Transverse colon (tissue), 4 donors: ENCODE measurements around the gene CTSC. TPM values are rescaled to one million over a fixed set of nuclear protein-coding genes. Genes with fewer than 3 reads are reported as not detected.

Source experiments
- DNase-seq: peaks from one replicate; pipeline ENCODE4 v3.0.0-alpha.2; 2019
- H3K27ac ChIP-seq, 4 donors: fragments of 200-600 bp; sonication (generic); 2 replicates each; pipeline ENCODE4 v1.5.1; 2016 to 2018; ENCODE audit warnings: inconsistent platforms in 4 of 4
- H3K27me3 ChIP-seq: fragments of 200-600 bp; sonication (generic); 2 replicates; pipeline ENCODE4 v1.5.1; 2017; ENCODE audit warnings: inconsistent platforms
- H3K36me3 ChIP-seq, 4 donors: fragments of 200-600 bp; sonication (generic); 2 replicates each; pipeline ENCODE4 v1.5.1; 2017 to 2019; ENCODE audit warnings: inconsistent platforms in 4 of 4
- H3K4me1 ChIP-seq, 4 donors: fragments of 200-600 bp; sonication (generic); 2 replicates each; pipeline ENCODE4 v1.5.1; 2017 to 2020; ENCODE audit warnings: inconsistent platforms in 4 of 4
- H3K4me3 ChIP-seq, 4 donors: fragments of 200-600 bp; sonication (generic); 1 replicate in 1 of 4; 2 replicates in 3 of 4; pipeline versions ENCODE4 v1.5.1 to v1.6.1; 2017 to 2019; ENCODE audit warnings: inconsistent platforms in 4 of 4
- H3K9me3 ChIP-seq, 2 donors: fragments of 200-600 bp; sonication (generic); 2 replicates each; pipeline ENCODE4 v1.5.1; 2017 to 2019; ENCODE audit warnings: inconsistent platforms in 2 of 2
- EP300 ChIP-seq: sonication (generic); formaldehyde crosslinking; IDR thresholded peaks from one replicate; pipeline ENCODE4 v1.6.1; 2017; ENCODE audit warnings: antibody characterized with exemption, low read depth
- POLR2A ChIP-seq: fragments of 450-650 bp; IDR thresholded peaks from one replicate; pipeline ENCODE4 v1.6.1; 2016; ENCODE audit warnings: antibody characterized with exemption, mild to moderate bottlenecking, moderate library complexity
- POLR2AphosphoS5 ChIP-seq, 3 donors: sonication (generic); formaldehyde crosslinking; IDR thresholded peaks; one replicate each; pipeline ENCODE4 v1.6.1; 2016; ENCODE audit warnings: antibody characterized with exemption in 3 of 3
- WGBS, 2 donors: methylation state at CpG; one replicate each; pipeline ENCODE4 v1.1.5; 2018; ENCODE audit warnings: low coverage in 1 of 2; 5-methylcytosine and 5-hydroxymethylcytosine counted together
- in situ Hi-C, 4 donors: fragments of 200-750 bp; cut with MboI; loops; one replicate each; pipeline versions ENCODE4 v1.15.0 to v1.15.1; 2017; ENCODE audit warnings: low sequenced_read_pairs in 3 of 4, low pct_ligation_motif_present in 1 of 4, low pct_unique_long_range_greater_than_20kb in 1 of 4
- intact Hi-C: fragments of 100-400 bp; cut with DNase I; formaldehyde crosslinking; loops from one replicate; pipeline ENCODE4 v1.15.1; 2023; ENCODE audit warnings: low total_unique reads
- total RNA-seq, 4 donors: library from RNA; depleted of rRNA; stranded (reverse); fragments of >200 nt; gene quantifications; one replicate each; pipeline ENCODE4 v1.1.0, GENCODE V29; 2016
- TF ChIP-seq, protein P1 (sequence below), 5 experiments: fragments of 200-600 bp in 3 of 5; fragments of 450-650 bp in 2 of 5; sonication (generic) in 3 of 5; IDR thresholded peaks; 1 replicate in 2 of 5; 2 replicates in 3 of 5; pipeline ENCODE4 v1.5.1; 2016 to 2017; ENCODE audit warnings: antibody characterized with exemption in 5 of 5, inconsistent platforms in 3 of 5, mild to moderate bottlenecking in 2 of 5, moderate library complexity in 1 of 5

The CTSC gene
- total RNA-seq, 4 donors from 2014 or later: 49.0 to 141 (median 75.2) TPM

DNA sequence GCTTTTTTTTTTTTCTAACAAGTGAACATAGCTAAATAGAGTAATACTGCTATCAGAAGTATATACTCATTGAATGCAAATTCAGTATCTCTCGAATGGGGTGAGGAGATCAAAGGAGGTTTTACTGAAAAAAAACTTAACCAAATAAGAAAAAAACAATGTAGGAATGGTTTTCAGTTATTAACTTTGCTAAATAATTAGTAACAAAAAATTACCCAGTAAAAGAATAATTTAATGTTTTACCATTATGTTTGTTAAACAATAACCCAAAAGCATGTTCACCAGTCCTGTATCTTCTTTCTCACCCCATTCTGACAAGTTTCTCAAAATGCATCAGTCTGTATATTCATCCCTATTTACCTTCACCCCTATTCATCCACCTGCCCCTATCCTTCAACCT lies 22.6 kb upstream of the CTSC start:
- TF ChIP-seq, protein P1, sequence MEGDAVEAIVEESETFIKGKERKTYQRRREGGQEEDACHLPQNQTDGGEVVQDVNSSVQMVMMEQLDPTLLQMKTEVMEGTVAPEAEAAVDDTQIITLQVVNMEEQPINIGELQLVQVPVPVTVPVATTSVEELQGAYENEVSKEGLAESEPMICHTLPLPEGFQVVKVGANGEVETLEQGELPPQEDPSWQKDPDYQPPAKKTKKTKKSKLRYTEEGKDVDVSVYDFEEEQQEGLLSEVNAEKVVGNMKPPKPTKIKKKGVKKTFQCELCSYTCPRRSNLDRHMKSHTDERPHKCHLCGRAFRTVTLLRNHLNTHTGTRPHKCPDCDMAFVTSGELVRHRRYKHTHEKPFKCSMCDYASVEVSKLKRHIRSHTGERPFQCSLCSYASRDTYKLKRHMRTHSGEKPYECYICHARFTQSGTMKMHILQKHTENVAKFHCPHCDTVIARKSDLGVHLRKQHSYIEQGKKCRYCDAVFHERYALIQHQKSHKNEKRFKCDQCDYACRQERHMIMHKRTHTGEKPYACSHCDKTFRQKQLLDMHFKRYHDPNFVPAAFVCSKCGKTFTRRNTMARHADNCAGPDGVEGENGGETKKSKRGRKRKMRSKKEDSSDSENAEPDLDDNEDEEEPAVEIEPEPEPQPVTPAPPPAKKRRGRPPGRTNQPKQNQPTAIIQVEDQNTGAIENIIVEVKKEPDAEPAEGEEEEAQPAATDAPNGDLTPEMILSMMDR (IDR thresholded peaks at IDR 0.05): no peak
- TF ChIP-seq EP300 (no peak), POLR2A (no peak), POLR2AphosphoS5 (IDR thresholded peaks at IDR 0.05) (no peak)
- Histone ChIP-seq H3K9me3 (no peaks in the 10 kb centered on the region), H3K4me1 (peaks cover 0 to 8% (median 0%) of the 10 kb centered on the region in 4 donors), H3K4me3 (no peak overlapping the region), H3K27ac (no peak overlapping the region), H3K27me3 (no peaks in the 10 kb centered on the region), H3K36me3 (no peaks in the 10 kb centered on the region)
- intact Hi-C loops: no loop called here
- DNase-seq: no peak
- WGBS, 2 donors: 72 to 82% methylated on average over 1 of the region's 1 CpG
- in situ Hi-C loops: loop anchor here in 1 of 4 donors (25.0 kb wide), 1 partner anchor 348 kb away; no protein-coding TSS in a partner anchor

DNA sequence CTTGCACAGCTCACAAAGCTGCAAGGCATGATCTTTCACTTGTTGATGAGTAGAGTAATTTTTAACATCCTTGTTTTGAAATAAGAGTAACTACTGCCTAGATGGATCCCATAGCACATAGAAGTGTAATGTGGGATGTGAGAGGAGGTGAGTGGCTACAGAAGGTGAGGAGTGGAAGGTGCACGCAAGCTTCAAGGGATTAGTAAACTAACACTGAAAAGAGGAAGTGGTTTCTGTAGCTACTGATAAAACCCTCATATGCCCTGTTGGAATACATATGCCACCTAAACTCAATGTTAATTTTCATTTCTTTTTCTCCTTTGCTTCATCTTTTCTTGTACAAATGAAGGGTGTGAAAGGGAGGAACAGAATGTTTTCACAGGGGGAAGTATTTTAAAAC lies 22.0 kb upstream of the CTSC start:
- intact Hi-C loops: no loop called here
- Histone ChIP-seq H3K9me3 (no peaks in the 10 kb centered on the region), H3K27me3 (no peaks in the 10 kb centered on the region), H3K4me3 (no peak overlapping the region), H3K4me1 (peaks cover 0 to 8% (median 1%) of the 10 kb centered on the region in 4 donors), H3K36me3 (no peaks in the 10 kb centered on the region), H3K27ac (no peak overlapping the region)
- TF ChIP-seq, protein P1 (IDR thresholded peaks at IDR 0.05): no peak
- no peak for TF ChIP-seq EP300
- TF ChIP-seq POLR2AphosphoS5 (IDR thresholded peaks at IDR 0.05): no peak
- no peak for TF ChIP-seq POLR2A
- 56 to 76% methylated on average over 1 of the region's 1 CpG for WGBS, 2 donors
- in situ Hi-C loops: loop anchor here in 1 of 4 donors (25.0 kb wide), 1 partner anchor 347 kb away; no protein-coding TSS in a partner anchor
- no peak for DNase-seq

DNA sequence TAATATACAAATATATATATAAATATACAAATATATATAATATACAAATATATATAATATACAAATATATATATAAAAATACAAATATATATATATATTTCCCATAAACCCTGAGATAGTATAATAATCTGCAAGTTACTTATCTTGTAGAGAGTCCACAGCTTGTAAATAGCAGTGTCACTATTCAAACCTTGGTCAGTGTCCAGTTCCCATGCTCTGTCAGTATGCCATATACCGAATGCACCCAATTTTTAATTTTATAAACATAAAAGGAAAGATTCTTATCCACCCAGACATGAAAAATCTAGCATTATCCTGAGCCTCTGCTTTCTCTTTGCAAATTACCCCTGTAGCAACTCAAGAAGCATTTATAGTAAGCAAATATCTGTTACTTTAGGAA lies 21.6 kb upstream of the CTSC start:
- Histone ChIP-seq H3K36me3 (no peaks in the 10 kb centered on the region), H3K27ac (no peak overlapping the region), H3K27me3 (no peaks in the 10 kb centered on the region), H3K9me3 (no peaks in the 10 kb centered on the region), H3K4me3 (no peak overlapping the region), H3K4me1 (peaks cover 0 to 8% (median 2%) of the 10 kb centered on the region in 4 donors)
- intact Hi-C loops: no loop called here
- TF ChIP-seq, protein P1 (IDR thresholded peaks at IDR 0.05): no peak
- TF ChIP-seq EP300 (no peak), POLR2AphosphoS5 (IDR thresholded peaks at IDR 0.05) (no peak)
- WGBS, 2 donors: 81 to 100% methylated on average over 1 of the region's 1 CpG
- no peak for DNase-seq
- in situ Hi-C loops: loop anchor here in 1 of 4 donors (25.0 kb wide), 1 partner anchor 347 kb away; no protein-coding TSS in a partner anchor

DNA sequence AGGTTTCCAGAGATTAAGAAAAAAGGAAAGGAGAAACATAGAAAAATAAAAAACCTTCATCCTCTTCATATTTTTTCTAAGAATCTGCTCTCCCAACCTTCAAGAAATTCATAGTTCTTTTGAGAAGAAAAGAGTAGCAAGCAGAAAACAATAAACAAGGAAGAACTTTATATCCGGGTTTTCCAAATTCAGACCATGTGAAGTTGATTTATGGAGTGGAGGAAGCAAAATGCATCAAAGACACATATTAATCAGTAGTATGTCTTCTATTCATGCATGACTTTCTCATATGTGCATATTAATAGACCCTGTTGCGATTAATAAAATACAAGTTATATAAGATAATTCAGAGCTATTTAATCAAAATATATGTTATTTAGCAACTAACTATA lies 20.5 kb upstream of the CTSC start:
- in situ Hi-C loops: loop anchor here in 1 of 4 donors (25.0 kb wide), 1 partner anchor 346 kb away; no protein-coding TSS in a partner anchor

More for the DNA sequence above, 20.5 kb upstream of the CTSC start:
- H3K36me3 ChIP-seq: no peaks in the 10 kb centered on the region
- TF ChIP-seq POLR2A: no peak
- TF ChIP-seq EP300: no peak
- TF ChIP-seq, protein P1 (IDR thresholded peaks at IDR 0.05): no peak
- TF ChIP-seq POLR2AphosphoS5 (IDR thresholded peaks at IDR 0.05): no peak
- H3K27ac ChIP-seq: peak overlapping the region in 1 of 4 donors; percentile 15
- intact Hi-C loops: no loop called here
- DNase-seq: no peak
- H3K9me3 ChIP-seq: no peaks in the 10 kb centered on the region
- no peaks in the 10 kb centered on the region for H3K27me3 ChIP-seq
- no peak overlapping the region for H3K4me3 ChIP-seq
- WGBS, 2 donors: 86% methylated on average over 2 of the region's 2 CpGs
- H3K4me1 ChIP-seq: peaks cover 0 to 8% (median 2%) of the 10 kb centered on the region in 4 donors
